Omental fat pad (tissue), 4 donors: Measurements from ENCODE around the gene PCMT1. TPM values are rescaled to one million over a fixed set of nuclear protein-coding genes. Genes with fewer than 3 reads are reported as not detected.

Experiments used
- ATAC-seq: fragments of 150-250 bp; one replicate; pipeline ENCODE4 v1.9.1; 2016; ENCODE audit warnings: mild to moderate bottlenecking, moderate library complexity; ENCODE audit not compliant: low FRiP score
- DNase-seq: peaks from one replicate; pipeline ENCODE4 v3.0.0-alpha.2; 2019; ENCODE audit warnings: low spot score
- total RNA-seq, 4 donors: library from RNA; depleted of rRNA; stranded (reverse); fragments of >200 nt; gene quantifications; one replicate each; pipeline ENCODE4 v1.1.0, GENCODE V29; 2016
- TF ChIP-seq, protein P1 (sequence below), 3 donors: fragments of 450-650 bp; IDR thresholded peaks; one replicate each; pipeline ENCODE4 v1.5.1; 2016 to 2017; ENCODE audit warnings: antibody characterized with exemption in 3 of 3, mild to moderate bottlenecking in 3 of 3, moderate library complexity in 2 of 3

The PCMT1 gene
- total RNA-seq, 4 donors from 2014 or later: 89.7 to 108 (median 102) TPM

DNA sequence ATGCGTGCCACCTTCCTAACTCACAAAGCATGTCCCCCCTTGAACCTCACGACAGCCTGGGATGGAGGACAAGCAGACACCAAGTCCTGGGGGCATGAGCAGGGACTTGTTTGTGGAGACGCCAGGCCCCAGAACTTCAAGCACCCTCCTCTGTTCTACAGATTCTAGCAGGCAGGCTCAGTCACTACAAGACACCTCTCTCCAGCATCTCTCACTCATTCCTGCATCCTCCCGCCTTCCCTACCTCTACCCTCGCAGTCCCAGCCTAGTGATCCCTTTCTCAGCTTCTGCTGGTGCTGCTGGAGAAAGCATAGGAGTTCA is 110.9 kb downstream of the PCMT1 start:
- DNase-seq (no peak), ATAC-seq (no peak)
- TF ChIP-seq, protein P1, sequence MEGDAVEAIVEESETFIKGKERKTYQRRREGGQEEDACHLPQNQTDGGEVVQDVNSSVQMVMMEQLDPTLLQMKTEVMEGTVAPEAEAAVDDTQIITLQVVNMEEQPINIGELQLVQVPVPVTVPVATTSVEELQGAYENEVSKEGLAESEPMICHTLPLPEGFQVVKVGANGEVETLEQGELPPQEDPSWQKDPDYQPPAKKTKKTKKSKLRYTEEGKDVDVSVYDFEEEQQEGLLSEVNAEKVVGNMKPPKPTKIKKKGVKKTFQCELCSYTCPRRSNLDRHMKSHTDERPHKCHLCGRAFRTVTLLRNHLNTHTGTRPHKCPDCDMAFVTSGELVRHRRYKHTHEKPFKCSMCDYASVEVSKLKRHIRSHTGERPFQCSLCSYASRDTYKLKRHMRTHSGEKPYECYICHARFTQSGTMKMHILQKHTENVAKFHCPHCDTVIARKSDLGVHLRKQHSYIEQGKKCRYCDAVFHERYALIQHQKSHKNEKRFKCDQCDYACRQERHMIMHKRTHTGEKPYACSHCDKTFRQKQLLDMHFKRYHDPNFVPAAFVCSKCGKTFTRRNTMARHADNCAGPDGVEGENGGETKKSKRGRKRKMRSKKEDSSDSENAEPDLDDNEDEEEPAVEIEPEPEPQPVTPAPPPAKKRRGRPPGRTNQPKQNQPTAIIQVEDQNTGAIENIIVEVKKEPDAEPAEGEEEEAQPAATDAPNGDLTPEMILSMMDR (IDR thresholded peaks at IDR 0.05): no peak

Other genes with a start within 250 kb of the PCMT1 start
- 10 to 100 TPM; 21.7 to 41.4 (median 30.7) TPM for gene PPIL4, start 203.7 kb upstream of the PCMT1 start, total RNA-seq
- gene GINM1, start 183.4 kb upstream of the PCMT1 start, total RNA-seq: 10 to 100 TPM; 45.2 to 64.8 (median 54.4) TPM
- 10 to 100 TPM; 15.4 to 30.4 (median 18.7) TPM for gene KATNA1, start 101.0 kb upstream of the PCMT1 start, total RNA-seq
- gene LATS1, start 31.6 kb upstream of the PCMT1 start, total RNA-seq: 10 to 100 TPM; 18.8 to 39.2 (median 26.3) TPM
- gene NUP43, start 3.2 kb upstream of the PCMT1 start, total RNA-seq: 10 to 100 TPM; 10.5 to 22.7 (median 12.9) TPM
- gene LRP11, start 114.6 kb downstream of the PCMT1 start, total RNA-seq: 10 to 100 TPM; 30.5 to 39.4 (median 33.5) TPM
- gene RAET1E, start 148.4 kb downstream of the PCMT1 start, total RNA-seq: 10 to 100 TPM in 1 of 4 donors, 1 to 10 TPM in 3; 1.4 to 17.5 (median 2.7) TPM
- 10 to 100 TPM in 2 of 4 donors, 1 to 10 TPM in 1, not detected in 1; 3.6 to 19.5 (median 10.8) TPM for gene RAET1G, start 173.4 kb downstream of the PCMT1 start, total RNA-seq
- gene ULBP2, start 192.3 kb downstream of the PCMT1 start, total RNA-seq: 1 to 10 TPM in 3 of 4 donors, not detected in 1; 1.1 to 2.5 (median 1.2) TPM
- under 1 TPM in 2 of 4 donors, not detected in 2; 0.25 to 0.37 TPM for gene ULBP1, start 214.2 kb downstream of the PCMT1 start, total RNA-seq